GM12878 (cell line): Measurements from ENCODE around the gene PADI3. TPM values are rescaled to one million over a fixed set of nuclear protein-coding genes. Genes with fewer than 3 reads are reported as not detected.

Experiments
- ATAC-seq: fragments of 200-7000 bp; cut with Tn5 transposase; 3 replicates; pipeline ENCODE4 v1.9.1; 2020; ENCODE audit warnings: mild to moderate bottlenecking, moderate library complexity
- BruUV-seq: library from RNA; stranded (reverse); fragments of 400-500 nt; replicated peaks from 2 replicates; lab custom pipeline; 2021; lab: Mats Ljungman, UMichigan
- CTCF ChIA-PET: fragments of 300-600 bp; sonication (Branson Sonifier 250); formaldehyde crosslinking; extraction: SDS; loops from one replicate; lab custom pipeline; 2021; ENCODE audit warnings: inconsistent platforms; lab: Yijun Ruan, JAX
- POLR2A ChIA-PET: fragments of 350-600 bp; formaldehyde crosslinking; extraction: SDS; loops from one replicate; lab custom pipeline; 2021; ENCODE audit warnings: inconsistent platforms; lab: Charles Lee
- RAD21 ChIA-PET: fragments of 300-600 bp; sonication (Branson Sonifier 250); formaldehyde crosslinking; loops from one replicate; lab custom pipeline; 2023; ENCODE audit warnings: antibody characterized with exemption; ENCODE audit not compliant: unreplicated experiment; lab: Charles Lee
- SMC1A ChIA-PET: fragments of 300-600 bp; sonication (Branson Sonifier 250); formaldehyde crosslinking; loops from one replicate; lab custom pipeline; 2023; ENCODE audit not compliant: unreplicated experiment, uncharacterized antibody; lab: Charles Lee
- DNase-seq: peaks from one replicate; pipeline ENCODE4 v3.0.0-alpha.2; 2011; ENCODE audit warnings: low read depth, low spot score
- FAIRE-seq: peaks from 3 replicates; lab custom pipeline; 2011; peaks lifted over from hg19 to GRCh38; lab: Jason Lieb, UNC
- H2AFZ ChIP-seq: 2 replicates; pipeline ENCODE4 v1.6.0; 2011; ENCODE audit warnings: low read depth, low read length, control low read depth; ENCODE audit not compliant: control insufficient read depth
- H3K27ac ChIP-seq: 2 replicates; pipeline ENCODE4 v1.5.1; 2011; ENCODE audit warnings: control low read depth; ENCODE audit not compliant: control insufficient read depth, insufficient read depth
- H3K27me3 ChIP-seq, 2 experiments: replicated peaks in 1 of 2; 2 replicates each; pipeline versions ENCODE4 v1.6.0 to v1.6.1; 2011; ENCODE audit warnings: low read length in 1 of 2; ENCODE audit not compliant: control insufficient read depth in 2 of 2, insufficient read depth in 2 of 2
- H3K36me3 ChIP-seq, 2 experiments: 2 replicates each; pipeline ENCODE4 v1.5.1; 2011; ENCODE audit warnings: low read length in 1 of 2; ENCODE audit not compliant: control insufficient read depth in 2 of 2, insufficient read depth in 2 of 2
- H3K4me1 ChIP-seq: 2 replicates; pipeline ENCODE4 v1.6.1; 2011; ENCODE audit warnings: mild to moderate bottlenecking, low read length, moderate library complexity, mixed read lengths; ENCODE audit not compliant: control insufficient read depth, insufficient read depth
- H3K4me2 ChIP-seq: 2 replicates; pipeline ENCODE4 v1.6.0; 2011; ENCODE audit warnings: control low read depth; ENCODE audit not compliant: control insufficient read depth, insufficient read depth
- H3K4me3 ChIP-seq: fragments of 200-600 bp; sonication (generic); 2 replicates; pipeline ENCODE4 v1.5.1; 2016
- H3K79me2 ChIP-seq: 2 replicates; pipeline ENCODE4 v1.6.0; 2011; ENCODE audit warnings: low read length; ENCODE audit not compliant: control insufficient read depth, insufficient read depth
- H3K9ac ChIP-seq: 2 replicates; pipeline ENCODE4 v1.8.0; 2011; ENCODE audit warnings: low read length, control low read depth, mixed read lengths; ENCODE audit not compliant: control insufficient read depth, insufficient read depth
- H3K9me3 ChIP-seq: replicated peaks from 3 replicates; pipeline ENCODE4 v1.5.1; 2011; ENCODE audit warnings: mild to moderate bottlenecking, low read length; ENCODE audit not compliant: control insufficient read depth, insufficient read depth
- H4K20me1 ChIP-seq: 2 replicates; pipeline ENCODE4 v1.6.0; 2011; ENCODE audit not compliant: control insufficient read depth, insufficient read depth
- BHLHE40 ChIP-seq, 2 experiments: fragments of 450-650 bp in 1 of 2; IDR thresholded peaks; 2 replicates each; pipeline ENCODE4 v1.6.1; 2011 to 2017; ENCODE audit warnings: low read depth in 2 of 2, borderline replicate concordance in 1 of 2, improper control_type of control experiment in 1 of 2, low read length in 1 of 2, mild to moderate bottlenecking in 1 of 2
- EZH2 ChIP-seq: IDR thresholded peaks from 2 replicates; pipeline ENCODE4 v1.6.1; 2012; ENCODE audit warnings: low read depth, mild to moderate bottlenecking, control low read depth, inconsistent platforms, low read length, borderline replicate concordance; ENCODE audit not compliant: control insufficient read depth
- MTA2 ChIP-seq: fragments of 450-650 bp; IDR thresholded peaks from 2 replicates; pipeline ENCODE4 v1.6.1; 2016; ENCODE audit warnings: low read depth, mild to moderate bottlenecking, moderate library complexity
- NRF1 ChIP-seq: conservative IDR thresholded peaks from 2 replicates; pipeline ENCODE4 v1.6.1; 2011; ENCODE audit warnings: mild to moderate bottlenecking, low read depth, low read length, improper control_type of control experiment
- ZNF622 ChIP-seq: fragments of 450-650 bp; IDR thresholded peaks from 2 replicates; pipeline ENCODE4 v1.6.1; 2017; ENCODE audit warnings: mild to moderate bottlenecking, inconsistent platforms
- WGBS: methylation state at CpG from one replicate; pipeline ENCODE4 v1.1.6; 2016; ENCODE audit warnings: low lambda C conversion rate; ENCODE audit not compliant: insufficient replicate concordance, insufficient coverage; ENCODE audit errors: missing lambda C conversion rate; 5-methylcytosine and 5-hydroxymethylcytosine counted together
- in situ Hi-C: fragments of 300-500 bp; cut with MboI; formaldehyde crosslinking; loops from 9 replicates; pipeline ENCODE4 v1.14.3; 2018; ENCODE audit warnings: mixed read lengths
- intact Hi-C: fragments of 100-400 bp; cut with micrococcal nuclease; formaldehyde crosslinking; loops from one replicate; pipeline ENCODE4 v1.14.2; 2022; ENCODE audit not compliant: unreplicated experiment
- polyA plus RNA-seq, 11 experiments: library from polyadenylated mRNA; depleted of rRNA in 4 of 11; unstranded in 6 of 11; stranded (reverse) in 5 of 11; fragments of >200 nt; fragmentation: Nextera tagmentation in 4 of 11; fragmentation: Illumina TruSeq in 1 of 11; extraction: Ambion mirVana in 4 of 11; extraction: Trizol in 1 of 11; gene quantifications; 1 replicate in 1 of 11; 2 replicates in 10 of 11; pipeline versions ENCODE4 v1.2.1 to v1.2.3, GENCODE V29; 2011 to 2016; ENCODE audit warnings: inconsistent platforms in 2 of 11, missing spikeins in 2 of 11, low read depth in 1 of 11
- total RNA-seq, 4 experiments: library from RNA; depleted of rRNA in 3 of 4; stranded (reverse); fragments of >200 nt in 3 of 4; fragmentation: Illumina TruSeq in 1 of 4; extraction: Trizol in 1 of 4; gene quantifications; 2 replicates each; pipeline versions ENCODE4 v1.2.1 to v1.2.3, GENCODE V29; 2013 to 2021
- TF ChIP-seq, protein P1 (sequence below): fragments of 450-650 bp; formaldehyde crosslinking; IDR thresholded peaks from 2 replicates; pipeline ENCODE4 v1.4.0; 2022; ENCODE audit warnings: mild to moderate bottlenecking, moderate library complexity

PADI3 gene
- total and polyA plus RNA-seq, 10 of the 15 experiments (the other 5 are each of a cell fraction or from before 2014, with no cell fraction given), result 0.01 TPM; not detected in 9

DNA sequence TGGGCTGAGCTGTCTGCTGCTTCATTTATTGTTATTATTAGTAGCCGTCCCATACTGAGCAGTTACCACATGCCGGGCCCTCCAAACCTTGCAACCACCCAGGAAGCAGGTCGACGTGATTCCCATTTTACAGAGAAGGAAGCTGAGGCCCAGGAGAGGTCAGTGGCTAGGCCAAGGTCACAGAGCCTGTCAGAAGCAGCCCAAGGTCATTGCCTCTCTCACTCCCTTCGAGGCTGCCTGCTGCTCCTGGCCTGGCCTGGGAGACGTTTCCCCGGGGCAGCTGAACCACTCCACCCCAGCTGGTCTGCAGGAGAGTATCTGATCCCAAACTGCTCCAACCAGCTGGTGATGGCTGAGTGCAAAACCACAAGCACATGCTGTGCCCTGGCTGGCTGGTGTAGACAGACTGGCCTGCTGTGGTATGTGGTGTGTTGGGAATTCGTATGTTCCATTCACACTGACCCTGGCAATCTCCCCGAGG is 65.6 kb downstream of the PADI3 start:
- WGBS, result 6% methylated on average over 9 of the region's 9 CpGs
- in situ Hi-C loops, result no loop called here
- Histone ChIP-seq H2AFZ (no peak overlapping the region), H3K27ac (no peak overlapping the region), H3K4me2 (no peak overlapping the region), H3K79me2 (no peaks in the 10 kb centered on the region), H3K36me3 (no peaks in the 10 kb centered on the region), H3K9me3 (no peaks in the 10 kb centered on the region), H3K27me3 (no peaks in the 10 kb centered on the region; a peak in 1 of 4 replicates), H3K9ac (no peak overlapping the region), H4K20me1 (no peaks in the 10 kb centered on the region), H3K4me1 (no peaks in the 10 kb centered on the region), H3K4me3 (no peak overlapping the region)
- no peak for DNase-seq
- TF ChIP-seq NRF1 (no peak), ZNF622 (no peak), EZH2 (no peak), MTA2 (no peak), BHLHE40 (IDR thresholded peaks at IDR 0.05; ENCODE audit: borderline replicate concordance in 1 of 2, low read depth in 2 of 2, low read length in 1 of 2) (no peak)
- TF ChIP-seq, protein P1, sequence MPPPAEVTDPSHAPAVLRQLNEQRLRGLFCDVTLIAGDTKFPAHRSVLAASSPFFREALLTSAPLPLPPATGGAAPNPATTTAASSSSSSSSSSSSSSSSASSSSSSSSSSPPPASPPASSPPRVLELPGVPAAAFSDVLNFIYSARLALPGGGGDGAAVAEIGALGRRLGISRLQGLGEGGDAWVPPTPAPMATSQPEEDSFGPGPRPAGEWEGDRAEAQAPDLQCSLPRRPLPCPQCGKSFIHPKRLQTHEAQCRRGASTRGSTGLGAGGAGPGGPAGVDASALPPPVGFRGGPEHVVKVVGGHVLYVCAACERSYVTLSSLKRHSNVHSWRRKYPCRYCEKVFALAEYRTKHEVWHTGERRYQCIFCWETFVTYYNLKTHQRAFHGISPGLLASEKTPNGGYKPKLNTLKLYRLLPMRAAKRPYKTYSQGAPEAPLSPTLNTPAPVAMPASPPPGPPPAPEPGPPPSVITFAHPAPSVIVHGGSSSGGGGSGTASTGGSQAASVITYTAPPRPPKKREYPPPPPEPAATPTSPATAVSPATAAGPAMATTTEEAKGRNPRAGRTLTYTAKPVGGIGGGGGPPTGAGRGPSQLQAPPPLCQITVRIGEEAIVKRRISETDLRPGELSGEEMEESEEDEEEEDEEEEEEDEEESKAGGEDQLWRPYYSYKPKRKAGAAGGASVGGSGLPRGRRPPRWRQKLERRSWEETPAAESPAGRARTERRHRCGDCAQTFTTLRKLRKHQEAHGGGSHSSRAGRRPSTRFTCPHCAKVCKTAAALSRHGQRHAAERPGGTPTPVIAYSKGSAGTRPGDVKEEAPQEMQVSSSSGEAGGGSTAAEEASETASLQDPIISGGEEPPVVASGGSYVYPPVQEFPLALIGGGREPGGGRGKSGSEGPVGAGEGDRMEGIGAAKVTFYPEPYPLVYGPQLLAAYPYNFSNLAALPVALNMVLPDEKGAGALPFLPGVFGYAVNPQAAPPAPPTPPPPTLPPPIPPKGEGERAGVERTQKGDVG (CRISPR knock-in tag), result no peak
- CTCF ChIA-PET, result no interaction called here
- RAD21 ChIA-PET, result no interaction called here
- no TSS peak for BruUV-seq
- ATAC-seq, result no peak
- intact Hi-C loops, result no loop called here
- POLR2A ChIA-PET, result no interaction called here
- SMC1A ChIA-PET, result no interaction called here
- FAIRE-seq, result no peak
